NT2/D1 (cell line): ENCODE data around the gene ATAD3C.
A peak's percentile ranks its signal among the peaks of the same experiment; 100 is the strongest.
"Not testable (repeated sequence)": the region's sequence is repeated elsewhere in the genome, so short reads cannot be mapped to it uniquely, and the experiment has no call there.

ENCODE experiments used
- DNase-seq: peaks from one replicate; pipeline ENCODE4 v3.0.0-alpha.2; 2011; ENCODE audit warnings: low read depth, low spot score
- H3K27me3 ChIP-seq: 2 replicates; pipeline ENCODE4 v1.6.0; 2011; ENCODE audit warnings: mild to moderate bottlenecking; ENCODE audit not compliant: insufficient read length, insufficient read depth
- H3K36me3 ChIP-seq: 2 replicates; pipeline ENCODE4 v1.6.1; 2011; ENCODE audit warnings: mild to moderate bottlenecking, low read length, mixed read lengths; ENCODE audit not compliant: insufficient read depth, insufficient read length
- H3K4me1 ChIP-seq: 2 replicates; pipeline ENCODE4 v1.5.1; 2011; ENCODE audit not compliant: insufficient read depth, insufficient read length
- H3K4me3 ChIP-seq: 2 replicates; pipeline ENCODE4 v1.5.1; 2011; ENCODE audit warnings: low read depth; ENCODE audit not compliant: insufficient read length
- H3K9ac ChIP-seq: 2 replicates; pipeline ENCODE4 v1.6.0; 2011; ENCODE audit warnings: low read depth; ENCODE audit not compliant: insufficient read length
- H3K9me3 ChIP-seq: 2 replicates; pipeline ENCODE4 v1.5.1; 2011; ENCODE audit warnings: mild to moderate bottlenecking, low read length; ENCODE audit not compliant: insufficient read depth
- SUZ12 ChIP-seq: IDR thresholded peaks from 2 replicates; pipeline ENCODE4 v1.6.1; 2011; ENCODE audit not compliant: insufficient read length, insufficient read depth; ENCODE audit errors: extremely low read depth
- YY1 ChIP-seq: IDR thresholded peaks from 2 replicates; pipeline ENCODE4 v1.6.1; 2011; ENCODE audit not compliant: insufficient read length, insufficient read depth
- ZNF274 ChIP-seq: IDR thresholded peaks from 2 replicates; pipeline ENCODE4 v1.6.1; 2011; ENCODE audit warnings: mild to moderate bottlenecking, low read depth, low read length

The ATAD3C gene

DNA sequence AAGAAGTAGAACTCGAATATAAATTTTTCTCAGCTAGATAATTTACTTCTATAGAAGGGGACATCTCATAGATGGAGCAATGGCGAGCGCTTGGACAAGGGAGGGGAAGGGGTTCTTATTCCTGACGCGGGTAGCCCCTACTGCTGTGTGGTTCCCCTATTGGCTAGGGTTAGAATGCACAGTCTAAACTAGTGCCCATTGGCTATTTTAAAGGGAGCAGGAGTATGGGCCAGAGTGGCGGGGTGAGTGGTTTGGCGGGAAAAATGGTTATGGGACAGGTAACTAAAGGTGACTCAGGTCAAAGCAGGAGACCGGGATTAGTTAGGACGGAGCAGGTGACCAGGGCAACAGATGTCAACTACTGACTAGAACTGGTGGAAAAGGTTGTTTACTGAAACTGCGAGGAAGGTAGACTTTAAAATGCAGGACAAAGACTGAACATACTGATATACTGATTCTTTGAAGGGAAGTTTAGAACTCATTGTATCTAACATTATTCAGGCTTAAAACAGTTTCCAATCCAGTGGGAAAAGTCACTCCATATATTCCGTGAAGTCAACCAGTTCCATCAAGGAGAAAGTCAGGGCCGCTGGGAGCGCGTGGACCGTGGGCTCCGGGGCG lies 61.5 kb downstream of the ATAD3C start:
- TF ChIP-seq ZNF274 (no peak), SUZ12 (no peak), YY1 (no peak)
- Histone ChIP-seq H3K9ac (peak overlapping the region; percentile 95), H3K27me3 (no peaks in the 10 kb centered on the region), H3K9me3 (no peaks in the 10 kb centered on the region), H3K36me3 (peaks cover 13% of the 10 kb centered on the region), H3K4me3 (peak overlapping the region; percentile 71), H3K4me1 (no peaks in the 10 kb centered on the region)
- no peak for DNase-seq

DNA sequence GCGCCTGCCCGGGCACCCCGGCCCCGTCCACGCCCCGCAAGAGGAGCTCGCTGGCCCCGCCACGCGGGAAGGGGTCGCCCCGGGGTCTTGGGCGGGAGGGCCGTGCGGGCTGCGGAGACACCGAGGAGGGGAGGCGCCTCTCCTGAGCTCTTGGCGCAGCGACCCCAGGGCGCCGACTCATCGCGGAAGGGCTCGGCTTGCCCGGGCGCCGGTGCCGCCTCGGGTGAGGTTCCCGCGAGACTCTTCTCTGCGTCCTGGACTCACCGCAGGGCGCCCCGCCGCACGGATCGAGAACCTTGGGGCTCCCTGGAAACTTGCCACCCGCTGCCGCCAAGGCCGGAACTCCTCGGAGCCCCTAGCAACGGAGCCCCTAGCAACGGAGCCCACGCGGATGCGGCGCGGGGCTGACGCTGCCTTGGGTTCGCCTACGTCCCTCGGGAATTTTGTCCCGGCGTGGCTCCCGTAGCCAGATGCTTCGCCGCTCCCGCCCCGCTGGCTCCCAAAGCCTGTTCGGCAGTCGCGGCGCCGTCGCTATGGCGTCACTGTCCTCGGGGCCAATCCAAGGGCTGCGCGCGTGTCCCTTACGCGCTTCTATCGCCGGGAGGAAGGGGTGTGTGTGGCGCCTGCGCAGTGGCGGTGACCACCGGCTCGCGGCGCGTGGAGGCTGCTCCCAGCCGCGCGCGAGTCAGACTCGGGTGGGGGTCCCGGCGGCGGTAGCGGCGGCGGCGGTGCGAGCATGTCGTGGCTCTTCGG lies 62.2 kb downstream of the ATAD3C start, which contains the start of gene ATAD3A:
TSS of gene ATAD3A (plus strand) at position 630 of the 753 bp plus-strand sequence. CDS start at position 737, 107 bp downstream.
- peak within 1 kb of the TSS; percentile 95 for H3K9ac ChIP-seq
- no peak for TF ChIP-seq ZNF274
- TF ChIP-seq SUZ12: no peak
- TF ChIP-seq YY1: no peak
- H3K4me3 ChIP-seq: peak within 1 kb of the TSS; percentile 71
- H3K9me3 ChIP-seq: no peaks in the 10 kb centered on the region
- DNase-seq: peak; percentile 90
- peaks cover 18% of the 10 kb centered on the region for H3K36me3 ChIP-seq
- no peaks in the 10 kb centered on the region for H3K27me3 ChIP-seq
- no peaks in the 10 kb centered on the region for H3K4me1 ChIP-seq

DNA sequence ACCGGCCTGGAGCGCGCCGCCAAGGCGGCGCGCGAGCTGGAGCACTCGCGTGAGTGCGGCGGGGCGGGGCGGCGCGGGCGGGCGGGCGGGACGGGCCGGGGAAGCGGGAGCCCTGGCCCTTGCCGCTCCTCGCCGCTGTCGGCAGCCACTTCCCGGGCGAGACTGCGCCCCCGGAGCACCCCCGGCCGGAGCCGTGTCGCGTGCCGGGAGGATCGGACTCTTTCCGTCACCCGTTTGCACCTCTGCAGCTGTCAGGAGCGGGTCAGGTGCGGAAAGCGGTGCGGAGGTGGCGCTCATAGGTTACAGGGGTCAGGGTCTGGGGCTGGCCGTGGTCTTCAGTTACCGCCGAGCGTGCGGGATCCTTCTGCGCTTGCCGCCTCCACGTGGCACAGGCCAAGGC lies 62.9 kb downstream of the ATAD3C start:
- not testable (repeated sequence) for DNase-seq, H3K9me3 ChIP-seq, H3K4me1 ChIP-seq, H3K27me3 ChIP-seq
- H3K9ac ChIP-seq: peak overlapping the region; percentile 51
- peaks cover 19% of the 10 kb centered on the region for H3K36me3 ChIP-seq
- peak overlapping the region; percentile 31 for H3K4me3 ChIP-seq

DNA sequence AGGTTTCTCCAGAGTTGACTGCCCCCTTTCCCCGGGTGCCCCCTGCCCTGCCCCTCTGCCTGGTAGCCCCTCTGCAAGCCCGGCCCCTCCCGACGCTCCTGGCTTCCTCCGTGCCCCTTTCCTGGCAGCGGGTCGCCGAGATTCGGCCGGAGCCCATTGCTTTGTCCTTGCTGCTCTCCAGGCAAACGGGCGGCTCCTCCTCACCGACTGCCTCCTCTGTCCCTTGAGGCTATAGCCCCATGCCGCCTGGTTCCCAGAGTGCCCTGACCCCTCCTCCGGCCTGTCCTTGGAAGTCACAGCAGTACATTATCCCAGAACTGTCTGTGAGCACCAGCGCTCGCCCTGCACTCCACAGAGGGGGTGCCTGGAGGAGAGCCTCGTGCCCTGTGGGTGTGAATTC lies 64.2 kb downstream of the ATAD3C start:
- not testable (repeated sequence) for H3K9ac ChIP-seq, DNase-seq, H3K9me3 ChIP-seq, H3K27me3 ChIP-seq, H3K4me1 ChIP-seq, H3K4me3 ChIP-seq
- H3K36me3 ChIP-seq: peaks cover 28% of the 10 kb centered on the region

DNA sequence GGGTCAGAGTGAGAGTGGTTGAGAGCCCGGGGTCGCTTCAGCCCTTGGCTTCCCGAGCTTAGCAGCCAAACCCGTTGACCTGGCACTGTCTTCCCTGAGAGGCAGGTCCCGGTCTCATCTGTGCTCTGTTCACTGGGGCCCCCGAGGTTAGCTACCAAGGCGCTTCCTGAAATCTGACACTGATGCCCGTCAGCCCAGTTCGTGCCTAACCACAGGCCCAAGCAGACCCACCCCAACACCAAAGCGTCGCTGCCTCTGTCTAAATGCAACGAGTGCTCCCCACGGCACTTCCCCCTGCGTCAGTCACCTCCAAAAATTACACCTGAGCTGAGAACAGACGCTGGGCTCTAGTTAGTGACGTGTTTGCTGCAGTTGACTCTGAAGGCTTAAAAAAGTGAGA lies 64.9 kb downstream of the ATAD3C start:
- not testable (repeated sequence) for H3K4me1 ChIP-seq, H3K9ac ChIP-seq, DNase-seq, H3K9me3 ChIP-seq, H3K27me3 ChIP-seq, H3K4me3 ChIP-seq
- peaks cover 29% of the 10 kb centered on the region for H3K36me3 ChIP-seq

DNA sequence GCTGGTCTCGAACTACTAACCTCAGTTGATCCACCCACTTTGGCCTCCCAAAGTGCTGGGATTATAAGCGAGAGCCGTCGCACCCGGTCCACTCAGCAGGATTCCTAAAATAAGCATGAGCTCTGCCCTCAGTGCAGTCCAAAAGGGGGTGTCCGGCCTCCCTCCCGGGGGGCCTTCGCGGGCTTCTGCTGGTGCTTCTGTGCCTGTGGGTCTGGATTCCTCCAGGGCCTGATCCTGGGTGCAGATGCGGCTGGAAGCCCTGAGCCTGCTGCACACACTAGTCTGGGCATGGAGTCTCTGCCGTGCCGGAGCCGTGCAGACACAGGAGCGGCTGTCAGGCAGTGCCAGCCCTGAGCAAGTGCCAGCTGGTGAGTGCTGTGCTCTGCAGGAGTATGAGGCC lies 67.4 kb downstream of the ATAD3C start:
- not testable (repeated sequence) for DNase-seq, H3K4me1 ChIP-seq, H3K4me3 ChIP-seq, H3K9ac ChIP-seq, H3K9me3 ChIP-seq, H3K27me3 ChIP-seq
- peaks cover 48% of the 10 kb centered on the region for H3K36me3 ChIP-seq

DNA sequence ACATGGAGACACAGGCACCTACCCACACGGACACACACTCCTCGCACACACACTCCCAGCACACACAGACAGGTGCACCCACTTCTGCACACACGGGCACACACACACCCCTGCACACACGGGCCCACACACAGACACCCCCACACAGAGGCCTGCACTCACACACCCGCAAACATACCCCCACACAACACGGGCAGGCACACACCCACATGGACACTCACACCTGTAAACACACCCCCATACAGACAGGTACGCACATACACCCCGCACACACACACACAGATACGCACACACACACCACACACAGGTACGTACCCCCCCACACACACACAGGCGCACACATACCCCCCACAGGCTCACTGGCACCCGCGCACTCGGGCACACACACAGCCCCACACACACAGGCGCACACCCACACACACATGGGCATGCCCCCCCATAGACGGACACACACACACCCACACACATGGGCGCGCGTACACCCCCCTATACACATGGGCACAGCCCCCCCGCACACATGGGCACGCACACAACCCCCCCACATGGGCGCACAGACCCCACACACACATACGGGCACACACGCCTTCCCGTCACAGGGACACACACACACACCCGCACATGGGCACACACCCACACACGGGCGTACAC lies 68.6 kb downstream of the ATAD3C start:
- Histone ChIP-seq H3K36me3 (peaks cover 48% of the 10 kb centered on the region), H3K9ac (no peak overlapping the region), H3K4me1 (no peaks in the 10 kb centered on the region), H3K27me3 (no peaks in the 10 kb centered on the region), H3K9me3 (no peaks in the 10 kb centered on the region), H3K4me3 (no peak overlapping the region)
- no peak for DNase-seq
- TF ChIP-seq YY1 (no peak), SUZ12 (no peak), ZNF274 (no peak)

DNA sequence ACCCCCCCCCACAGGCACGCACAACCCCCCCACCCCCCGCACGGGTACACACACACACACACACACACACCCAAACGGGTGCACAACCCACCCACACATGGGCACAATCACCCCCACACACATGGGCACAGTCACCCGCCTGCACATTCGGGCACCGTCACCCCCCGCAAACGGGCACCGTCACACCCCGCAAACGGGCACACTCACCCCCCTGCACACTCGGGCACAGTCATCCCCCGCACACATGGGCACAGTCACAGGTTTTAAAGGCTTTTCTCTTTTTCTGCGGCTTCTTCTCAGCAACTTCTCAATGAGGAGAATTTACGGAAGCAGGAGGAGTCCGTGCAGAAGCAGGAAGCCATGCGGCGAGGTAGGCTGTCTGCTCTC lies 69.1 kb downstream of the ATAD3C start:
- H3K4me1 ChIP-seq, H3K27me3 ChIP-seq, DNase-seq, H3K9me3 ChIP-seq, H3K9ac ChIP-seq, H3K4me3 ChIP-seq: not testable (repeated sequence)
- H3K36me3 ChIP-seq: peaks cover 53% of the 10 kb centered on the region
